GM12874 (cell line): ENCODE results near the gene ZFYVE21.

Experiments
- CTCF ChIP-seq: IDR thresholded peaks from 2 replicates; pipeline ENCODE4 v1.5.1; 2011; ENCODE audit warnings: low read depth, mild to moderate bottlenecking, control low read depth, low read length, moderate library complexity; ENCODE audit not compliant: insufficient read depth

The ZFYVE21 gene

GRCh38 chr14:103714063-103714724 is 1.4 kb upstream of the ZFYVE21 start:
- TF ChIP-seq CTCF = no peak

- TF ChIP-seq CTCF = no peak
Observed at GRCh38 chr14:103716091-103716801, 636 bp downstream of the ZFYVE21 start.

GRCh38 chr14:103716899-103717411 is 1.3 kb downstream of the ZFYVE21 start:
- TF ChIP-seq CTCF = no peak

GRCh38 chr14:103718572-103718971 is 3.0 kb downstream of the ZFYVE21 start:
- TF ChIP-seq CTCF = no peak

GRCh38 chr14:103719751-103720150 is 4.1 kb downstream of the ZFYVE21 start:
- no peak for TF ChIP-seq CTCF

GRCh38 chr14:103721334-103722120 is 5.9 kb downstream of the ZFYVE21 start:
- no peak for TF ChIP-seq CTCF

- TF ChIP-seq CTCF = no peak
Observed at GRCh38 chr14:103723748-103724081, 8.1 kb downstream of the ZFYVE21 start.
